ENCODE measurements around the gene NPRL2. TPM values are rescaled to one million over a fixed set of nuclear protein-coding genes. Genes with fewer than 3 reads are reported as not detected.
A peak's percentile ranks its signal among the peaks of the same experiment; 100 is the strongest.

The NPRL2 gene
- total and polyA plus RNA-seq, 3 experiments from 2014 or later: 44.6 to 59.5 (median 48.0) TPM

DNA sequence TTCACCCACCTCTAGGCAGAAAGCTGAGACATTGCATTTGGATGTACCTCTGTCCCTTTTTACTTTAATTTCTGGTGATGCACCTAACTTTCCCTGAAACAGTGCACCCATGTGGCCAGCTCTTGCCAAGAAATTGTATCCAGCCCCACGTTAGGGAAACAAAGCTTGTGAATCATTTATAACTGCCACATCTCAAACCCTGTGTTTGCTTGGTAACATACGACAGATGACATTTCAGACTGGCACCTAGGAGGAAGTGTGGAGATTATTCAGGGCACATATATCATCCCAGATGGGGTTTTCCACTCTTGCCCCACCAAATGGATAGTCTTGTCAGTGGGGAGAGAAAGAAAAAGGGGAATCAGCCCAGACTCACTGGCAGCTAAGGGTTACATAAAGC is 2.2 kb upstream of the NPRL2 start:
- DNase-seq: no peak
- Mint-ChIP-seq H3K27ac (peak overlapping the region in 2 of 8 donors; percentile 24 to 97), H3K27me3 (no peaks in the 10 kb centered on the region), H3K4me3 (peak overlapping the region in 2 of 7 donors; percentile 27 to 75), H3K36me3 (peaks cover 0 to 75% (median 3%) of the 10 kb centered on the region in 3 donors), H3K4me1 (peaks cover 50 to 84% (median 51%) of the 10 kb centered on the region in 3 donors), H3K9me3 (no peaks in the 10 kb centered on the region)
- POLR2A ChIA-PET: interaction anchor here (0.7 to 0.9 kb wide), 2 partner anchors 13 to 16 kb away, joined by 4 to 9 read pairs; no protein-coding TSS in a partner anchor
- Histone ChIP-seq H3K9me3 (ENCODE audit: low read length) (no peaks in the 10 kb centered on the region), H3K4me1 (ENCODE audit: insufficient read depth, low read length) (peaks cover 55% of the 10 kb centered on the region), H3K27ac (ENCODE audit: low read depth, low read length) (no peak overlapping the region), H3K27me3 (ENCODE audit: insufficient read depth, low read length, poor library complexity, severe bottlenecking) (no peaks in the 10 kb centered on the region), H3K36me3 (ENCODE audit: insufficient read depth, low read length) (peaks cover 16% of the 10 kb centered on the region), H3K4me3 (ENCODE audit: low read length) (no peak overlapping the region)
- CTCF ChIA-PET: interaction anchor here (1.0 to 9.6 kb wide), 4 partner anchors 15 to 190 kb away, joined by 3 to 103 read pairs (median 4); partner anchors contain the start of genes HYAL3, NAA80 and RASSF1

DNA sequence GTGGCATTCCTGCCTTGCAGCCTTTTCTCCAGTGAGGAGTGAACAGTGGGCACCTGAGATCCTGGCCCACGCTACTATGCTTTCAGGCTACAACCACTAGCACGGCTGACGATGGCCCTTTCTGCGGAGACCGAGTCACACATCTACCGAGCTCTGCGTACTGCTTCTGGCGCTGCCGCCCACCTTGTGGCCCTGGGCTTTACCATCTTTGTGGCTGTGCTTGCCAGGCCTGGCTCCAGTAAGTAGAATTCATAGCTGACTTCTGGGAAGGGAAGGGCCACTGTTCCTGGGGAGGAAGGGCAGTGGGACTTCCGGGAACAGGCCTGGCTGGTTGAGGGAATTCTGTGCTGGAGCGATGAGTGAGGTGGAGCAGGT is 735 bp upstream of the NPRL2 start:
- Histone ChIP-seq H3K27ac (ENCODE audit: low read depth, low read length) (peak overlapping the region; percentile 95), H3K4me1 (ENCODE audit: insufficient read depth, low read length) (peaks cover 54% of the 10 kb centered on the region), H3K4me3 (ENCODE audit: low read length) (peak overlapping the region; percentile 100), H3K36me3 (ENCODE audit: insufficient read depth, low read length) (peaks cover 21% of the 10 kb centered on the region), H3K27me3 (ENCODE audit: insufficient read depth, low read length, poor library complexity, severe bottlenecking) (no peaks in the 10 kb centered on the region), H3K9me3 (ENCODE audit: low read length) (no peaks in the 10 kb centered on the region)
- Mint-ChIP-seq H3K36me3 (peaks cover 0 to 68% (median 3%) of the 10 kb centered on the region in 3 donors), H3K4me1 (peaks cover 46 to 82% (median 48%) of the 10 kb centered on the region in 3 donors), H3K27ac (peak overlapping the region; percentile 97 to 99 (median 98)), H3K9me3 (no peaks in the 10 kb centered on the region), H3K27me3 (no peaks in the 10 kb centered on the region), H3K4me3 (peak overlapping the region; percentile 96 to 99 (median 98))
- ChIA-PET CTCF (interaction anchor here (0.9 to 9.6 kb wide), 6 partner anchors 9 to 191 kb away, joined by 3 to 103 read pairs (median 12); partner anchors contain the start of genes HYAL3, NAA80 and RASSF1), POLR2A (interaction anchor here (0.6 to 3.3 kb wide), 10 partner anchors 8 to 1928 kb away, joined by 3 to 51 read pairs (median 8); partner anchors contain the start of genes C3orf18, HYAL3, IFRD2 and NAA80)
- DNase-seq: no peak

DNA sequence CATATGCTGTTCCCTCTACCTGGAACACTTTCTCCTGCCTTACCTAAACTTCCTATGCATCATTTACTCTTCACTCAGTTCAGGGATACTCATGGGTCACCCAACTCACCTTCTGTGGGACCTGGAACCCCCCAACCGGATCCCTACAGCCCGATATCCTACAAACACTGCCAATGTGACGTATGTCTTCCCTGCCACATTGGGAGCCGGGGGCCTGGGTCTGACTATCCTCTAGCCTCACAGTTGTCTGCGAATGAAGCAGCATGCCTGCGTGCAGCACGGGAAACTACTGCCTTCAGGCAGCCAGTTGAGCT is 405 bp downstream of the NPRL2 start:
- Mint-ChIP-seq H3K4me3 (peak overlapping the region; percentile 96 to 99 (median 98)), H3K4me1 (peaks cover 48 to 82% (median 56%) of the 10 kb centered on the region in 3 donors), H3K9me3 (no peaks in the 10 kb centered on the region), H3K27me3 (no peaks in the 10 kb centered on the region), H3K27ac (peak overlapping the region; percentile 97 to 99 (median 98)), H3K36me3 (peaks cover 0 to 59% (median 3%) of the 10 kb centered on the region in 3 donors)
- H3K36me3 ChIP-seq (ENCODE audit: insufficient read depth, low read length): peaks cover 21% of the 10 kb centered on the region
- DNase-seq: no peak
- peaks cover 60% of the 10 kb centered on the region for H3K4me1 ChIP-seq (ENCODE audit: insufficient read depth, low read length)
- H3K27me3 ChIP-seq (ENCODE audit: insufficient read depth, low read length, poor library complexity, severe bottlenecking): no peaks in the 10 kb centered on the region
- ChIA-PET POLR2A (interaction anchor here (0.5 to 3.3 kb wide), 13 partner anchors 9 to 1328 kb away, joined by 3 to 51 read pairs (median 6); partner anchors contain the start of genes C3orf18, HYAL3, IFRD2 and NAA80), CTCF (interaction anchor here (1.0 to 9.6 kb wide), 13 partner anchors 10 to 266 kb away, joined by 3 to 103 read pairs (median 8); partner anchors contain the start of genes HYAL2, HYAL3, MAPKAPK3 and NAA80)
- peak overlapping the region; percentile 100 for H3K4me3 ChIP-seq (ENCODE audit: low read length)
- H3K27ac ChIP-seq (ENCODE audit: low read depth, low read length): peak overlapping the region; percentile 95
- H3K9me3 ChIP-seq (ENCODE audit: low read length): no peaks in the 10 kb centered on the region

DNA sequence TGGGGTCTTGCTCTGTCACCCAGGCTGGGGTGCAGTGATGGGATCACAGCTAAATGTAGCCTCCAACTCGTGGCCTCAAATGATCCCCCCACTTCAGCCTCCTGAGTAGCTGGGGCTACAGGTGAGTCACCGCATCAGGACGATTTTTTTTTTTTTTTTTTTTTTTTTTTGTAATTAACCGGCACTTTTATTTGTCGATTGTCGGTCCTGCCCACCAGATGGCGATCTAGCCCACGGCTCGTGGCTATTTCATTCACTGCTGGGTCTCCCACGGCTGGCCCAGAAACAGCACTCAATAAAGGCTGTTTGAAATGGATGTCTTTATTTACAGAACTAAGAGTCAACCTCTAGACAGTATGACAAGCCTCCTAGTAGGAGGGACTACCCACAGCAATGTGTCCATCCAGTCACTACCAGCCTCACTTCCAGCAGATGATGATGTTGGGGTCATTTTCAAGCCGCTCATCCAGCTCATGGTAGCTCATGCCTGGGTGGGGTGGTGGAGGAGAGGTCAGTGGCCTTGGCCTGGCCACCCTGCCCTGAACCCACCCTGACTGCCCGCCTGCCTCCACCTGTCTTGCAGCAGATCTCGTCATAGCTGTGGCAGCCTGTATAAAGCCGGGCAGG is 3.3 kb downstream of the NPRL2 start:
- Mint-ChIP-seq H3K4me1 (peaks cover 53 to 87% (median 63%) of the 10 kb centered on the region in 3 donors), H3K27me3 (no peaks in the 10 kb centered on the region), H3K4me3 (peak overlapping the region in 6 of 7 donors; percentile 15 to 87 (median 48)), H3K9me3 (no peaks in the 10 kb centered on the region), H3K27ac (peak overlapping the region; percentile 68 to 96 (median 81)), H3K36me3 (peaks cover 0 to 34% (median 3%) of the 10 kb centered on the region in 3 donors)
- Histone ChIP-seq H3K27ac (ENCODE audit: low read depth, low read length) (no peak overlapping the region), H3K9me3 (ENCODE audit: low read length) (no peaks in the 10 kb centered on the region), H3K27me3 (ENCODE audit: insufficient read depth, low read length, poor library complexity, severe bottlenecking) (no peaks in the 10 kb centered on the region), H3K4me1 (ENCODE audit: insufficient read depth, low read length) (peaks cover 65% of the 10 kb centered on the region), H3K36me3 (ENCODE audit: insufficient read depth, low read length) (peaks cover 21% of the 10 kb centered on the region), H3K4me3 (ENCODE audit: low read length) (no peak overlapping the region)
- DNase-seq: peak; percentile 62 to 87 (median 73)
- POLR2A ChIA-PET: interaction anchor here (0.6 to 3.5 kb wide), 9 partner anchors 10 to 978 kb away, joined by 3 to 27 read pairs (median 7); no protein-coding TSS in a partner anchor
- CTCF ChIA-PET: interaction anchor here (0.7 to 9.6 kb wide), 29 partner anchors 9 to 268 kb away, joined by 3 to 103 read pairs (median 4); partner anchors contain the start of genes C3orf18, HEMK1, HYAL2 and HYAL3

DNA sequence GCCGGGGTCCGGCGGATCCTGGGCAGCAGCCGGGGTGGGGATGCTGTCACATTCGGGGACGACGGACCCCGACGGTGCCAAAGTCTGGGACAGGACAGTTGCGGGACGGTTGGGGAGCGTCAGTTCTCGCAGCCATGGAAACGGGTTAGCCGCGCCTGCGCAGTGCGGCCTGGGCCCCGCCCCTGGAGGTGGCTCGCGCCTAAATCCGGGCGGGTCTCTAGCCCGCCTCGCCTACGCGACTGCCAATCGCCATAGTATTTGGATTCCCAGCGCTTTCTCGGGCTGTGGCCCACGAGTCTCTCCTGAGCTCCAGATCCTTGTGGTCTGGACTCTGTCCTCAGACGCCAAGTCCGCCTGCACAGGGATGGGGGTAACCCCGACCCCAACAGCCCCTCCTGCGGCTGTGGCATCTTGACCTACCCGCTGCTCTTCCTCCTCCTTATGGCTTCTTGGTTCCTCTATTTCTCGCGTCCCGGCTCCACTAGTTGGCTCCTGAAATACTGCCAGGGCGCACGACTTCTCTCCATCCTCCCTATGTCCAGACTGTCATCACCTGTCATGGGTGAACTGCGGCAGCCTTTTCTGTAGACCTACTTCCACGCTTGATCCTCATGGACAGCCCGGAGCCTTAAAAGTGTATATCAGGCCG is 4.9 kb downstream of the NPRL2 start, which contains the start of gene ZMYND10:
Gene ZMYND10 (minus strand): TSS at position 147 of the 649 bp plus-strand sequence. CDS start 153 bp downstream, outside the sequence.
- Mint-ChIP-seq H3K4me3 (peak within 1 kb of the TSS; percentile 39 to 86 (median 70)), H3K4me1 (peaks cover 55 to 87% (median 63%) of the 10 kb centered on the region in 3 donors), H3K36me3 (peaks cover 0 to 31% (median 3%) of the 10 kb centered on the region in 3 donors), H3K27me3 (no peaks in the 10 kb centered on the region), H3K27ac (peak within 1 kb of the TSS in 6 of 8 donors; percentile 19 to 92 (median 72)), H3K9me3 (no peaks in the 10 kb centered on the region)
- no peaks in the 10 kb centered on the region for H3K27me3 ChIP-seq (ENCODE audit: insufficient read depth, low read length, poor library complexity, severe bottlenecking)
- CTCF ChIA-PET: interaction anchor here (1.0 to 9.6 kb wide), 5 partner anchors 8 to 227 kb away, joined by 3 to 103 read pairs (median 4); partner anchors contain the start of gene RASSF1
- H3K9me3 ChIP-seq (ENCODE audit: low read length): no peaks in the 10 kb centered on the region
- POLR2A ChIA-PET: interaction anchor here (3.5 kb wide), 1 partner anchor 9 kb away, joined by 27 read pairs; no protein-coding TSS in a partner anchor
- peaks cover 66% of the 10 kb centered on the region for H3K4me1 ChIP-seq (ENCODE audit: insufficient read depth, low read length)
- H3K27ac ChIP-seq (ENCODE audit: low read depth, low read length): no peak within 1 kb of the TSS
- H3K4me3 ChIP-seq (ENCODE audit: low read length): peak within 1 kb of the TSS; percentile 56
- H3K36me3 ChIP-seq (ENCODE audit: insufficient read depth, low read length): peaks cover 21% of the 10 kb centered on the region
- DNase-seq: peak; percentile 65 to 83 (median 70)

DNA sequence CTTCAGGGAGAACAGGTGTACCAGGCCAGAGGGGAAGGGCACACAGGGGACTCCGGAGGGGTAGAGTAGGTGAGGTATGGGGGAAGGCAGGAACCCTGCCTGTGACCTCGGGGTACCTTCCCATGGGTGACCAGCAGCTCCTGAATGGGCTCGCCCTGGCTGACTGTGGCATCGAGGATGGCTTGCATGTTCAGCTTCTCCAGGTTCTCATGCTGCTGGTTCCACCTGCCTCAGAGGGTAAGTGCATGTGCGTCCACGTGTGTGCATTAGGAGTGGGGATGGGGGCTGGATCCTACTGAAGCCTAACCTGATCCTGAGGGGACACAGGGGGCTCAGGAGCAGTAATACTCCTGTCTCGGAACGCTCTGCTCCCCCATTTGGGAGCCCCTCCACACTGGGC is 5.6 kb downstream of the NPRL2 start:
- H3K4me3 Mint-ChIP-seq: peak overlapping the region in 1 of 7 donors; percentile 18
- H3K27ac Mint-ChIP-seq: peak overlapping the region in 1 of 8 donors; percentile 27
- peak overlapping the region; percentile 56 for H3K4me3 ChIP-seq (ENCODE audit: low read length)
- H3K9me3 ChIP-seq (ENCODE audit: low read length): no peaks in the 10 kb centered on the region
- DNase-seq: no peak
- ChIA-PET POLR2A (interaction anchor here (3.5 kb wide), 1 partner anchor 8 kb away, joined by 27 read pairs; no protein-coding TSS in a partner anchor), CTCF (interaction anchor here (1.0 to 9.6 kb wide), 3 partner anchors 7 to 150 kb away, joined by 3 to 103 read pairs (median 4); partner anchors contain the start of gene RASSF1)
- H3K27ac ChIP-seq (ENCODE audit: low read depth, low read length): no peak overlapping the region
- H3K4me1 ChIP-seq (ENCODE audit: insufficient read depth, low read length): peaks cover 65% of the 10 kb centered on the region
- no peaks in the 10 kb centered on the region for H3K27me3 ChIP-seq (ENCODE audit: insufficient read depth, low read length, poor library complexity, severe bottlenecking)
- peaks cover 49 to 83% (median 58%) of the 10 kb centered on the region in 3 donors for H3K4me1 Mint-ChIP-seq
- H3K9me3 Mint-ChIP-seq: no peaks in the 10 kb centered on the region
- H3K36me3 Mint-ChIP-seq: peaks cover 0 to 24% (median 3%) of the 10 kb centered on the region in 3 donors
- H3K27me3 Mint-ChIP-seq: no peaks in the 10 kb centered on the region
- peaks cover 21% of the 10 kb centered on the region for H3K36me3 ChIP-seq (ENCODE audit: insufficient read depth, low read length)

DNA sequence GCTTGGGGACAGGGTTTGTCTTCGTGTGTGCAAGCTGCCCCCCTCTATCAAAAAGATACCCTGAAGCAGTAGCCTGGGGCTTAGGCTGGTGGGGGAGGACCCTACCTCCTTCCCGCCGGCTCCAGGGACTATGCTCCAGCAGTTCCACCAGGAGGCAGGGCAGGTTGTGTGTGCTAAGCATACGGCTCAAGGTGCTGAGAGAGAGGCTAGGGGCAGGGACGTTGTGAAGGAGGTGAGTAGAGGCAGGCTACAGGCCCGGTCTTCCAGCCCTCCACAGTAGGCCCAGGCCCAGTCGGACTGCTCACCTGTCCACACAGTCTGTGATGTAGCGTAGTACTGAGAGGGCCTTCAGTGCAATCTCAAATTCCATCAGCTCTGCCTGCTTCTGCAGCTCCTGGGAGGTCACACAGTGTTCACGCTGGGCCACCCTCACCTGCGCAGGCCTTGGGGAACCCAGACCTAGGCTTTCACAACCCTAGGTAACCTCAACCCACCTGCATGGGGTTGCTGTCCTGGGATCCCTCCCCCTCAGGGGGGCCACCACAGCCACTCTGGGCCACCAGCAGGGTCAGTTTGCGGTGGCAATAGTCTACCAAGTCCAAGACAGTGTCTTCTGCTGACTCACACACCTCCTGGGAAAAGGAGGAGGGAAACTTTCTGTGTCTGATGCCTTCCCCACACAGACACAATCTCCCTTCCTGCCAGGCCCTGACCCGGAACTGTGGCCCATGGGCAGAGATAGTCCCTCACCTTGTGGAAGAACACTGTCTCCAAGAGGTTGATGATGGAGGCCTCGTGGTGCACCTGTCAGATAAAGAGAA is 7.6 kb downstream of the NPRL2 start:
- Mint-ChIP-seq H3K27ac (peak overlapping the region in 6 of 8 donors; percentile 37 to 92 (median 80)), H3K4me3 (peak overlapping the region in 3 of 7 donors; percentile 32 to 95 (median 66)), H3K27me3 (peaks cover 0 to 2% of the 10 kb centered on the region in 2 donors), H3K9me3 (no peaks in the 10 kb centered on the region), H3K36me3 (peaks cover 0 to 21% (median 0%) of the 10 kb centered on the region in 3 donors), H3K4me1 (peaks cover 51 to 82% (median 63%) of the 10 kb centered on the region in 3 donors)
- H3K9me3 ChIP-seq (ENCODE audit: low read length): no peaks in the 10 kb centered on the region
- CTCF ChIA-PET: interaction anchor here (0.9 to 2.4 kb wide), 6 partner anchors 11 to 200 kb away, joined by 3 to 7 read pairs (median 4); no protein-coding TSS in a partner anchor
- H3K27ac ChIP-seq (ENCODE audit: low read depth, low read length): no peak overlapping the region
- POLR2A ChIA-PET: interaction anchor here (1.1 kb wide), 1 partner anchor 225 kb away, joined by 3 read pairs; the partner anchor contains the start of gene C3orf18
- DNase-seq: no peak
- H3K4me1 ChIP-seq (ENCODE audit: insufficient read depth, low read length): peaks cover 62% of the 10 kb centered on the region
- no peaks in the 10 kb centered on the region for H3K27me3 ChIP-seq (ENCODE audit: insufficient read depth, low read length, poor library complexity, severe bottlenecking)
- H3K36me3 ChIP-seq (ENCODE audit: insufficient read depth, low read length): peaks cover 8% of the 10 kb centered on the region
- H3K4me3 ChIP-seq (ENCODE audit: low read length): no peak overlapping the region
